Effector memory CD4-positive, alpha-beta T cell (primary cell): Measurements from ENCODE around the gene GATAD2B.
A peak's percentile ranks its signal among the peaks of the same experiment; 100 is the strongest.

ENCODE experiments used
- DNase-seq, 3 donors: peaks; one replicate each; pipeline ENCODE4 v3.0.0-alpha.2; 2020
- H3K27ac ChIP-seq: 2 replicates; pipeline ENCODE4 v1.7.0; 2013; ENCODE audit warnings: mild to moderate bottlenecking, low read length, moderate library complexity; ENCODE audit not compliant: insufficient read depth, poor library complexity, severe bottlenecking
- H3K27me3 ChIP-seq: replicated peaks from 2 replicates; pipeline ENCODE4 v1.7.0; 2013; ENCODE audit warnings: mild to moderate bottlenecking, low read length; ENCODE audit not compliant: insufficient read depth, control insufficient read depth, poor library complexity, severe bottlenecking
- H3K36me3 ChIP-seq: 2 replicates; pipeline ENCODE4 v1.7.0; 2013; ENCODE audit warnings: mild to moderate bottlenecking, low read length, moderate library complexity; ENCODE audit not compliant: control insufficient read depth, insufficient read depth
- H3K4me1 ChIP-seq: 2 replicates; pipeline ENCODE4 v1.7.0; 2013; ENCODE audit warnings: low read length, mild to moderate bottlenecking; ENCODE audit not compliant: control insufficient read depth, insufficient read depth, poor library complexity, severe bottlenecking
- H3K4me3 ChIP-seq: 2 replicates; pipeline ENCODE4 v1.7.0; 2013; ENCODE audit warnings: low read length, low read depth, mild to moderate bottlenecking; ENCODE audit not compliant: insufficient read depth, poor library complexity, severe bottlenecking
- H3K9me3 ChIP-seq: 2 replicates; pipeline ENCODE4 v1.7.0; 2013; ENCODE audit warnings: mild to moderate bottlenecking, low read length, moderate library complexity; ENCODE audit not compliant: control insufficient read depth

The GATAD2B gene

DNA sequence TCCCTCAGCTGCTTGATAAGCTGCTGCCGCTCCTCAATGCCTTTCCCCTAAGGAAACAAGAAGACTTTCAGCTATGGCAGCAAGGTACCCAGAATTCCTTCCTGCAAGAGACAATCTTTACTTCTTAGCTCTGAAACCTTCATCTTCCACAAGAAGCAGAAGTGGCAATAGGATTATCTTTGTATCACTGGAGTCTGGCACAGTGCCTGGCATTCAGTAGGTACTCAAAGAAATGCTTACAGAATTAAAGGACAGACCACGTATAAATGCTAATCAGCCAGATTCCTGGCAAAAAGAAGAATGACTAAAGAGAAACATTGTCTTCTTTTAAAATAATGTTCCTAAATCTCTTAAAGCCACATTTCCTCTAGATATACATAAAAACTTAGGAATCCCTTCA lies 103.9 kb downstream of the GATAD2B start:
- no peaks in the 10 kb centered on the region for H3K4me1 ChIP-seq
- H3K27ac ChIP-seq, result no peak overlapping the region
- DNase-seq, result no peak
- peaks cover 46% of the 10 kb centered on the region for H3K36me3 ChIP-seq
- no peaks in the 10 kb centered on the region for H3K9me3 ChIP-seq
- H3K27me3 ChIP-seq, result no peaks in the 10 kb centered on the region
- no peak overlapping the region for H3K4me3 ChIP-seq

DNA sequence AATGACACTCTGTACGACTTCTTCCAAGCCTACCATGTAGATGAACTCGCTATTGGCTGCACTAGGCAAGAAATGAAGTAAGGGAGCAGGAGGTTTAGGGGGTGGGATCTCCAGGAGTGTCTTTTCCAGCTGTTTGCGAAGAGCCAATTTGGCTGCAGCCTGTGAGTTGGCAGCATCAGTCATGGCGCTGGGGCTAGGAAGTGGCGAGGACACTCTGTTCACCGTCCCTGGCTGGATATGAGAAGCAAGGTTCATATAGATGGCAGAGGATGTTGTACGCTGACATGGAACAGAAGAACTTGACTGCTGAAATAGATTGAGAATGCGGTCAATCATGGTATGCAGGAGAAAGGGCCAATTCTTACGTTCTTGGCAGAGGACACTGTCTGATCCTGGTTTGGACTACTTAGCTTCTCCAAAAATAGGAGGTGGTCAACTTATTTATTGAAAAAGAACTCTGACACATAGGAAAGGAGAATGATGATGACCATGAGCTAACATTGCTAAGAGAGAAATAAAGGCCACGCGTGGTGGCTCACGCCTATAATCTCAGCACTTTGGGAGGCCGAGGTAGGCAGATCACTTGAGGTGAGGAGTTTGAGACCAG lies 106.4 kb downstream of the GATAD2B start:
- H3K9me3 ChIP-seq, result no peaks in the 10 kb centered on the region
- peaks cover 70% of the 10 kb centered on the region for H3K36me3 ChIP-seq
- no peak overlapping the region for H3K27ac ChIP-seq
- no peaks in the 10 kb centered on the region for H3K4me1 ChIP-seq
- H3K27me3 ChIP-seq, result no peaks in the 10 kb centered on the region
- no peak overlapping the region for H3K4me3 ChIP-seq
- DNase-seq, result no peak

DNA sequence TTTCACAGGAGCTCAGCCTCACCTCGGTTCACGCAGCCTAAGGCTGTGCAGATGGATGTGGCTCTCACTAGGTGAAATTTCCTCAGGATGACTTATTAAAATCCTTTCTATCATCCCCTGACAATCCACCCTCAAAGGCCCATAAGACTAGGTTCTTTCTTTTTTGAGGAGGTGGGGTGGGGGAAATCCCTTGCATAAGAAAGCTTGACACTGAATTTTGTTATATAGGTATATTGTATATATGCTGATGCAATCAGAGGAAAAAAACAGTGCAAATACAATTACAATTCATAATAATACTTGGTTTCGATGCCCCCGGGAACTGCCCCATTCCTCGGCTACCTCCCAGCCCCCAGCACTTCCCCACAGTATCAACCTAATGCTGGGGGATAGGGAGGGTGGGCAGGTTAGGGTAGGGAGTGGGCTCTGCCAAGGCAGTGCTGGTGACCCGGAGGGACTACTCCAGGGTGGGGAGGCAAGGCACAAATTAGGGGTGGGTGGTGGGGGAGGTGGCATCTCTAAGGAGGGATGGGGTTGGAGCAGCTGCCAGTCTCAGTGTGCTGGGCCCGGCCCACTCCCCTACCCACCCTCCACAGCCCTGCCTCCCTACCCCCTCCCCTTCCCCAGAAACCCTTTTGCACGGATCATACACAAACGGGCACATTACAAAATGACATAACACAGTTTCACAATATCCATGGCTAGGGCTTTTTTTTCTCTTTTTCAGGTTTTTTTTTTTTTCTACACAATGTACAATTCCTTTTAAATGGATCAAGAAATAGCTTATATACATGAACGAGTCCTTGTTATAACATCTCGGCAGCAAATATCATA lies 116.7 kb downstream of the GATAD2B start:
- no peaks in the 10 kb centered on the region for H3K9me3 ChIP-seq
- no peak overlapping the region for H3K4me3 ChIP-seq

DNA sequence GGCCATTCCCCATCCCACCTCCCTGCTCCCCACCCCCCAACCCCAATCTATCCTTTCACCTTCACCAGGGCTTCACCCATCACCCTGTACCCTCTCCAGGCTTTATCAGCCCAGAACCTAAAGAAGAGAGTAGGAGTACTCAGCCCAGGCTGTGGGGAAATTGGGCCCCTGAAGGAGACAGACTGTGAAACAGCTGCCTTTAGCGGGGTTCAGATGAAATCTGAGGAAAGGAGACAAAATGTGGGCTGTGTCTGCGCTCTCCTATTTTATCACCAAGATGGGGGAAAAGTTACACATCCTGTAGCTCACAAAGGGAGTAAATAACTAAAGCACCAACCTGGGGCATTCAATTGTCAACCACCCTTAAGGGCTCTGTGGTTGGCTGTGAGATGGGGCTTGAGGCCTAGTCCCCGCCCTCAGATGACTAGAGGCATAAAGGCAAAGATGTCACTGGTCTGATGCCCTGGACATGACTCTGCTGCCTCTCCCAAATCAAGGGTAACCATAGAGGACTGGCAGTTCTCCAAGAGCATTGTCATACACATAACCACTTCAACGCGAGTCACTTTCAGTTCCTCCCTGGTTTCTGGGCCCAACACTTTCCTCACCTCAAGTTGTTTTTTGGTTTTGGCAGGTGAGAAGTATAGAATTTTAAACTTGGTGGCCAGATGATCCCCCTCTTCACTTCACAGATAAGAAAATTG lies 117.6 kb downstream of the GATAD2B start:
- Histone ChIP-seq H3K4me3 (no peak overlapping the region), H3K9me3 (no peaks in the 10 kb centered on the region), H3K36me3 (peaks cover 24% of the 10 kb centered on the region), H3K27me3 (no peaks in the 10 kb centered on the region), H3K27ac (peak overlapping the region; percentile 55), H3K4me1 (peaks cover 5% of the 10 kb centered on the region)
- peak; percentile 52 to 59 (median 57) for DNase-seq

More for the DNA sequence above, 116.7 kb downstream of the GATAD2B start:
- no peak for DNase-seq
- H3K27me3 ChIP-seq, result no peaks in the 10 kb centered on the region
- peaks cover 5% of the 10 kb centered on the region for H3K4me1 ChIP-seq
- peak overlapping the region; percentile 55 for H3K27ac ChIP-seq
- peaks cover 32% of the 10 kb centered on the region for H3K36me3 ChIP-seq

DNA sequence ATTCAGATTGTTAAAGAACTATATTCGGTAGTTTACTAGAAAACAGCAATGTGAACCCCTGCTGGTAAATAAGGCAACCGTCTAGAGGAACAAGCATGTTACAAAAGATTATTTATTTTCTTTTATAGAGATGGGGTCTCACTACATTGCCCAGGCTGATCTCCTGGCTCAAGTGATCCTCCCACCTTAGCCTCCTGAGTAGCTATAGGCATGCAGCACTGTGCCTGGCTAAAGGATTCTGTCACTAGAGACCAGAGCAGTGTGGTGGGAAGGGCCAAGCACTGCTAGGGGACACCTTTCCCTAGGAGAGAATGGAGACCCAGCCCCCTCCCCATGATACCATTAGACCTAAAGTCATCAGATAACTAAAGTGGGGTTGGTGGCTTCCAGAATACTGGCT lies 118.7 kb downstream of the GATAD2B start:
- H3K27ac ChIP-seq, result no peak overlapping the region
- H3K36me3 ChIP-seq, result peaks cover 14% of the 10 kb centered on the region

DNA sequence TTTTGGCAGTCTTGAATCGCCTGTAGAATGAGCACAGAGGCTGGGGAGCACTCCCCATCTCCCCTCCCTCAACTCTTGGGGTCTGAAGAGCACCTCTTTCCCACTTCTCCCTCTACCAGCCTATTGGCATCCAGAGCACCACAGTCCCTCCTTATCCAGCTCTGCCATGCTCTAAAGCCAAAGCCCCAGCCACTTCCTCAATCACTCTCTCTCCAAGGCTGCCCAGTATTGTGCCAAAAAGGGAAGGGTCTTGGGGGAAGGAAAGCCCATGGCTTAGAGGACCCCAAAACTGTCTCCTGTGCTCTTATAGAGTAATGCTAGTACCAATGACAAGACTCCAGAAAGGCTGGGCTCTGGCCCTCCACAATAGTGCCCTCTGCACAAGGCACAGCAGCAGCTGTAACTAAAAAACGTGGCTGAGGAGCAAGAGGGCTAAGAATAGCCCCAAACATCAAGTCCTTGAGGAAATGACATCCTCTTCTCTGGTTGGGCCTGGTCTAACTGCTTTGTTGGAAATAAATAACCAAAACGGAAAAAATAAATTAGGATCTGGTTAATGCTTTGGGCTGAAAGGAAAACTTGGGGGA lies 119.2 kb downstream of the GATAD2B start:
- H3K4me3 ChIP-seq, result no peak overlapping the region
- peaks cover 9% of the 10 kb centered on the region for H3K36me3 ChIP-seq
- no peak for DNase-seq
- H3K9me3 ChIP-seq, result no peaks in the 10 kb centered on the region
- H3K4me1 ChIP-seq, result peaks cover 5% of the 10 kb centered on the region
- no peak overlapping the region for H3K27ac ChIP-seq
- no peaks in the 10 kb centered on the region for H3K27me3 ChIP-seq

More for the DNA sequence above, 118.7 kb downstream of the GATAD2B start:
- Histone ChIP-seq H3K4me3 (no peak overlapping the region), H3K27me3 (no peaks in the 10 kb centered on the region), H3K4me1 (peaks cover 5% of the 10 kb centered on the region), H3K9me3 (no peaks in the 10 kb centered on the region)
- DNase-seq, result no peak

DNA sequence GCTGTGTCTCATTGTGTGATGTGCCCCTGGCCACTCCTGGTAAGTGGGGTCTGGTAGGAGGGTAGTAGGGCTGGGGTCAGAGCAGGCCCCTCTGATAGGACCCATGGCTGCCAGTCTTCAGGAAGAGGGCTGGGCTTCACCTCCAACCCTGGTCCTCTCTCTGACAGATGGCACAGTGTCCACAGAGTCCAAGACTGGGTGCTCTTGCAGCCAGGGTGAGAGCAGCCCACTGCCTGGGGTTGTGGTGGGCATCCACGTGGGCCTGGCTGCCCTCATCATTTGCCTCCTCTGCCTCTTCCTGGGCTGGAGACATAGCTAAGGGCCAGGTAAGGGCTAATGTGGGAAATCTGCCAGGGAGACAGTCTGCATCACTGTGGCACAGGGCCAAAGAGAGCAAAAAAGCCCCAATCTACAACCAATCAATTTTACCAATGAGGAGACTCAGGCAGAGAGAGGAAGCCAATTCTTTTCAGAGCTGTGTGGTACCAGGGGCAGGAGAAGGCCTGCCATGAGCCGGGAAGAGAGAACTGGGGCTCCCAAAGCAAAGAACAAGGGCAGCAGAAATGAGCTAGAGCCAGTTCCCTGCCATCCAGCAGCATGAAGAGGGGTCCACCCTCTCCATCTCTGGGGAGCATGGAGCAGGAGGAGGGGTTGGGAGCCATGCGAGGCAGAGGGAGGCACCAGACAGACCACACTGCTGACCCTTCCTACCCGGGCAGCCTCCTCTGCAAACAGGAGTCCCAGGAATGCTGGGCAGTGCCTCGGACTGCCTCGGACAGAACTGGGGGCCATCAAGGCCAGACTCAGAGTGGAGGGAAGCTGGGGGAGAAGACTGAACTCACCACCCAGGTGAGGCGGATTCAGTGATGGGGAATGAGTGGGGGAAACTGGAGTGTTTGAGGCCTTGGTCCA lies 120.7 kb downstream of the GATAD2B start:
- DNase-seq, result no peak
- Histone ChIP-seq H3K27me3 (no peaks in the 10 kb centered on the region), H3K4me3 (no peak overlapping the region), H3K27ac (no peak overlapping the region), H3K9me3 (no peaks in the 10 kb centered on the region), H3K4me1 (peaks cover 5% of the 10 kb centered on the region), H3K36me3 (no peaks in the 10 kb centered on the region)

DNA sequence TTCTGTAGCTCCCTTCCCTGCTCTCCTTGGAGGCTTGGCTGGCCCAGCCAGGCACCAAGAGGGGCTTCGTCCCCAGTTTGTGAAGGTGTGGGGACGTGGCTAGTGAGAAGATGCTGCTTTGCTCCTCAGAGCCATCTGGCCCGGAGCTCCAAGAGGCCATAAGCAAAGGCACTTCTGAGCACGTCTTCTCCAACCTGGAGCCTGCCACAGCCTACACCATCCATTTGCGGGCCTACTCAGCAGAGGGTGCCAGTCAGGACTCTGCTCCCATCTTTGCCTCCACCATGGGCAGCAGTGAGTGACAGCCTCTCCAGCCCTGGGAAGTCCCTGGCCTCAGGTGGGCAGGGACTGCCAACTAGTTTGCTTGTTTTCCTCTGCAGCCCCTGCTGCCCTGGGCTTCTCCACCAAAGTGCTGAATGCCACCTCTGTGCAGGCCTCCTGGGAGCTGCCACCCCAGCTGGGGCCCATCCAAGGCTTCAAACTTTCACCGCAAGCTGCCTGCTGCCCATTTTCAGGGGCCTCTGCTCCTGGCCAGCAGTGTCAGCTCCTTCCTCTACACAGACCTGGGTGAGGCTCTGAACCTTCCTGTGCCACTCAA lies 121.6 kb downstream of the GATAD2B start:
- Histone ChIP-seq H3K27ac (no peak overlapping the region), H3K4me3 (no peak overlapping the region), H3K9me3 (no peaks in the 10 kb centered on the region), H3K4me1 (peaks cover 5% of the 10 kb centered on the region), H3K27me3 (no peaks in the 10 kb centered on the region), H3K36me3 (no peaks in the 10 kb centered on the region)
- DNase-seq, result no peak

DNA sequence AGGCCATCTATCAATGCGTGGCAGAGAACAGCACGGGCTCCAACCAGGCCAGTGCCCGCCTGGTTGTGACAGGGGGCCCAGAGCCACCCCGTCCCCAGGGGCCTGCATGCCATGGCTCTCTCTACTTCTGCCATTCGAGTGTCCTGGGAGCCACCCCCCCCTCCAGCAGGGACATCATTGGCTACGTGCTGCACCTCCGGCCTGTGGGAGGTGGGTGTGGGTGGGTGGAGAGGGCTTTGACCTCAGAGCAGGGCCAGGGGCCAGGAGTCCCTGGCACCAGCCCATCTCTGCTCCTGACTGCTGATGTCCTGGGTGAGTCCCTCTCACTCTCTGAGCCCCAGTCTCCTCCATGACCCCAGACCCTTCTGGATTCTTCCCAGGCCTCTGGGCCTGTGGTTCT lies 122.3 kb downstream of the GATAD2B start:
- peaks cover 5% of the 10 kb centered on the region for H3K4me1 ChIP-seq
- no peak overlapping the region for H3K27ac ChIP-seq
- DNase-seq, result no peak
- H3K36me3 ChIP-seq, result no peaks in the 10 kb centered on the region
- H3K27me3 ChIP-seq, result no peaks in the 10 kb centered on the region
- no peak overlapping the region for H3K4me3 ChIP-seq
- no peaks in the 10 kb centered on the region for H3K9me3 ChIP-seq
